HepG2 (cell line): ENCODE results near the gene XPNPEP1. TPM values are rescaled to one million over a fixed set of nuclear protein-coding genes. Genes with fewer than 3 reads are reported as not detected.

Experiments used
- CTCF ChIP-seq: sonication (generic); formaldehyde crosslinking; IDR thresholded peaks from 2 replicates; pipeline ENCODE4 v1.5.0; 2020; ENCODE audit warnings: mild to moderate bottlenecking, missing genetic modification reagents, moderate library complexity
- FOXP1 ChIP-seq, 2 experiments: fragments of 450-650 bp in 1 of 2; IDR thresholded peaks; 2 replicates each; pipeline ENCODE4 v1.6.1; 2017 to 2018; ENCODE audit warnings: antibody characterized with exemption in 1 of 2
- GABPB1 ChIP-seq: IDR thresholded peaks from 2 replicates; pipeline ENCODE4 v1.6.1; 2016; ENCODE audit warnings: mild to moderate bottlenecking, missing genetic modification reagents, moderate library complexity, missing compliant biosample characterization
- GATAD2A ChIP-seq: IDR thresholded peaks from 2 replicates; pipeline ENCODE4 v1.6.1; 2016
- KLF13 ChIP-seq: sonication (generic); formaldehyde crosslinking; IDR thresholded peaks from 2 replicates; pipeline ENCODE4 v1.4.0; 2020; ENCODE audit warnings: mild to moderate bottlenecking, missing genetic modification reagents
- NFKBIZ ChIP-seq: IDR thresholded peaks from 2 replicates; pipeline ENCODE4 v1.6.1; 2018; ENCODE audit warnings: missing genetic modification reagents, missing compliant biosample characterization
- NFYB ChIP-seq: sonication (generic); formaldehyde crosslinking; IDR thresholded peaks from 2 replicates; pipeline ENCODE4 v1.4.0; 2020; ENCODE audit warnings: missing genetic modification reagents
- PATZ1 ChIP-seq: sonication (generic); formaldehyde crosslinking; IDR thresholded peaks from 2 replicates; pipeline ENCODE4 v1.4.0; 2020; ENCODE audit warnings: missing genetic modification reagents
- RBFOX2 ChIP-seq: fragments of 200-400 bp; formaldehyde crosslinking; IDR thresholded peaks from 2 replicates; pipeline ENCODE4 v1.6.1; 2017; ENCODE audit warnings: low read depth, mild to moderate bottlenecking, low read length
- ZFP91 ChIP-seq: sonication (generic); formaldehyde crosslinking; IDR thresholded peaks from 2 replicates; pipeline ENCODE4 v1.9.0; 2022; ENCODE audit warnings: missing genetic modification reagents, mild to moderate bottlenecking, borderline replicate concordance
- ZHX2 ChIP-seq, 2 experiments: sonication (generic) in 1 of 2; formaldehyde crosslinking in 1 of 2; IDR thresholded peaks; 2 replicates each; pipeline versions ENCODE4 v1.6.1 to v1.9.0; 2014 to 2022; ENCODE audit warnings: antibody characterized with exemption in 1 of 2, borderline replicate concordance in 1 of 2, inconsistent platforms in 1 of 2, low read depth in 1 of 2, missing genetic modification reagents in 1 of 2
- ZNF441 ChIP-seq: sonication (generic); formaldehyde crosslinking; IDR thresholded peaks from 2 replicates; pipeline ENCODE4 v1.7.0; 2021; ENCODE audit warnings: missing genetic modification reagents, borderline replicate concordance
- ZNF770 ChIP-seq: sonication (generic); formaldehyde crosslinking; IDR thresholded peaks from 2 replicates; pipeline ENCODE4 v1.5.0; 2020; ENCODE audit warnings: mild to moderate bottlenecking, missing genetic modification reagents
- polyA plus RNA-seq, 8 experiments: library from polyadenylated mRNA; depleted of rRNA in 3 of 8; stranded (reverse) in 7 of 8; unstranded in 1 of 8; fragments of >200 nt; fragmentation: Illumina TruSeq in 4 of 8; extraction: Trizol in 4 of 8; gene quantifications; 2 replicates each; pipeline versions ENCODE4 v1.2.1 to v1.2.3, GENCODE V29; 2011 to 2016; ENCODE audit warnings: low read depth in 4 of 8, missing spikeins in 1 of 8, mixed read lengths in 1 of 8; ENCODE audit not compliant: insufficient read depth in 1 of 8
- total RNA-seq, 5 experiments: library from RNA; depleted of rRNA; stranded (reverse); fragments of >200 nt; fragmentation: Illumina TruSeq; extraction: Trizol; gene quantifications; 2 replicates each; pipeline ENCODE4 v1.2.3, GENCODE V29; 2016; ENCODE audit warnings: low read depth in 1 of 5

XPNPEP1 gene
- total and polyA plus RNA-seq, 2 of the 13 experiments (the other 11 are each of a cell fraction or from before 2014, with no cell fraction given): 30.3 to 55.5 TPM

- no peak for TF ChIP-seq ZHX2 (IDR thresholded peaks at IDR 0.05; ENCODE audit: low read depth)
- no peak for TF ChIP-seq ZHX2 (CRISPR knock-in tag; IDR thresholded peaks at IDR 0.05; ENCODE audit: borderline replicate concordance)
- no peak for TF ChIP-seq RBFOX2
- no peak; the same call in 1 of the 2 replicates for TF ChIP-seq PATZ1 (CRISPR knock-in tag)
- TF ChIP-seq NFKBIZ (CRISPR knock-in tag): no peak
- peak; percentile 93 for TF ChIP-seq CTCF (CRISPR knock-in tag)
- no peak for TF ChIP-seq KLF13 (CRISPR knock-in tag)
- TF ChIP-seq NFYB (CRISPR knock-in tag): no peak
- no peak for TF ChIP-seq ZNF770
- peak; percentile 48; the same call in 1 of the 2 replicates for TF ChIP-seq ZFP91
- TF ChIP-seq GABPB1 (CRISPR knock-in tag): no peak
- TF ChIP-seq ZNF441 (CRISPR knock-in tag): no peak
- TF ChIP-seq FOXP1 (IDR thresholded peaks at IDR 0.05): no peak
- no peak for TF ChIP-seq FOXP1 (CRISPR knock-in tag; IDR thresholded peaks at IDR 0.05)
- TF ChIP-seq GATAD2A (CRISPR knock-in tag): 0 out of 2 replicates have a peak, but pooled peaks have one; percentile 13
Observed at GRCh38 chr10:109883859-109884771, 39.2 kb downstream of the XPNPEP1 start (continued).
